Body of pancreas (tissue), 4 donors: ENCODE measurements around the gene ZNF384.

ENCODE experiments used
- CTCF ChIP-seq, 7 experiments: fragments of 450-650 bp in 4 of 7; fragments of 200-600 bp in 3 of 7; sonication (generic) in 3 of 7; IDR thresholded peaks; one replicate each; pipeline ENCODE4 v1.5.1; 2016 to 2019; ENCODE audit warnings: antibody characterized with exemption in 7 of 7
- POLR2A ChIP-seq, 3 donors: fragments of 450-650 bp; IDR thresholded peaks; one replicate each; pipeline ENCODE4 v1.6.1; 2016; ENCODE audit warnings: antibody characterized with exemption in 3 of 3, mild to moderate bottlenecking in 2 of 3

DNA sequence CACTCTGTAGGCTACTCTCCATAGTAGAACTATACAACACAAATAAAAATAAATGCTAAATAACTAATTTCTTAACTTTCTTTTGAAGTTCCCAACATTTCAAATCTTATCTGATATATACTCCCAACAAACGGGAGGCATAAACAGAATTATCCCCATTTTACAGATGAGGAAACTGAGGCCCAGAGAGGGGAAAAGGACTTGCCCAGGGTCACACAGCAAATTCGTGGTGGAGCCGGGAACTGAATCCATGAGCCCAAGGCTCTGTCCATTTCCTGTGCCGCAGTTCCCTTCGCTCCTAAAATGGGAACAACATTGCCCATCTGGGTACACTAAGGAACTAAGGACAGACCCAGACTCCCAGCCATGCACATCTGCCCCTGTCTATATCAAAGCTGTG, 12.2 kb downstream of the ZNF384 start:
- no peak for TF ChIP-seq POLR2A (IDR thresholded peaks at IDR 0.05)
- TF ChIP-seq CTCF (IDR thresholded peaks at IDR 0.05): no peak
